Hepatocyte (in vitro differentiated cells): ENCODE data around the gene AP1G2.

ENCODE experiments used
- EZH2 ChIP-seq: fragments of 200-600 bp; sonication (generic); IDR thresholded peaks from 2 replicates; pipeline ENCODE4 v1.6.1; 2016; ENCODE audit warnings: antibody characterized with exemption, mild to moderate bottlenecking, borderline replicate concordance
- TF ChIP-seq, protein P1 (sequence below): fragments of 200-600 bp; sonication (generic); IDR thresholded peaks from 2 replicates; pipeline ENCODE4 v1.5.1; 2016; ENCODE audit warnings: antibody characterized with exemption, mild to moderate bottlenecking; ENCODE audit not compliant: poor library complexity

DNA sequence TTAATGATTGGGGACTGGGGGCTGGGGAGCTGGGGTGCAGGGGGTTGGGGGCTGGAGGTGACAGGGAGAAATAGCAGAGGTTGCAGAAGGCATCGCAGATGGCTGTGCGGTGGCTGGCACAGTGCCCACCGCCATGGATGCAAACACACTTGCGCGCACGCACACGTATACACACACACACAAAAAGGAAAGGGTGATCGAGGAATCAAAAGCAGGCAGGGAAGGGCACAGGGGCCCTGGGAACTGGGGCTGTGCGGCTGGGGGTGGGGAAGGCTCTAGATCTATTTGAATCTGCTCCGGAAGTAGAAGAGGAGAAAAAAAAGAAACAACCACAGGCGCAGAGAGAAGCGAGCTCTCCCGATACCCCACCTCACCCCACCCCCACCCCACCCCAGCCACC, 55.4 kb downstream of the AP1G2 start:
- TF ChIP-seq EZH2: no peak
- TF ChIP-seq, protein P1, sequence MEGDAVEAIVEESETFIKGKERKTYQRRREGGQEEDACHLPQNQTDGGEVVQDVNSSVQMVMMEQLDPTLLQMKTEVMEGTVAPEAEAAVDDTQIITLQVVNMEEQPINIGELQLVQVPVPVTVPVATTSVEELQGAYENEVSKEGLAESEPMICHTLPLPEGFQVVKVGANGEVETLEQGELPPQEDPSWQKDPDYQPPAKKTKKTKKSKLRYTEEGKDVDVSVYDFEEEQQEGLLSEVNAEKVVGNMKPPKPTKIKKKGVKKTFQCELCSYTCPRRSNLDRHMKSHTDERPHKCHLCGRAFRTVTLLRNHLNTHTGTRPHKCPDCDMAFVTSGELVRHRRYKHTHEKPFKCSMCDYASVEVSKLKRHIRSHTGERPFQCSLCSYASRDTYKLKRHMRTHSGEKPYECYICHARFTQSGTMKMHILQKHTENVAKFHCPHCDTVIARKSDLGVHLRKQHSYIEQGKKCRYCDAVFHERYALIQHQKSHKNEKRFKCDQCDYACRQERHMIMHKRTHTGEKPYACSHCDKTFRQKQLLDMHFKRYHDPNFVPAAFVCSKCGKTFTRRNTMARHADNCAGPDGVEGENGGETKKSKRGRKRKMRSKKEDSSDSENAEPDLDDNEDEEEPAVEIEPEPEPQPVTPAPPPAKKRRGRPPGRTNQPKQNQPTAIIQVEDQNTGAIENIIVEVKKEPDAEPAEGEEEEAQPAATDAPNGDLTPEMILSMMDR: no peak
